ENCODE measurements around the gene RASAL2.
"Not testable (repeated sequence)": the region's sequence is repeated elsewhere in the genome, so short reads cannot be mapped to it uniquely, and the experiment has no call there.

RASAL2 gene

DNA sequence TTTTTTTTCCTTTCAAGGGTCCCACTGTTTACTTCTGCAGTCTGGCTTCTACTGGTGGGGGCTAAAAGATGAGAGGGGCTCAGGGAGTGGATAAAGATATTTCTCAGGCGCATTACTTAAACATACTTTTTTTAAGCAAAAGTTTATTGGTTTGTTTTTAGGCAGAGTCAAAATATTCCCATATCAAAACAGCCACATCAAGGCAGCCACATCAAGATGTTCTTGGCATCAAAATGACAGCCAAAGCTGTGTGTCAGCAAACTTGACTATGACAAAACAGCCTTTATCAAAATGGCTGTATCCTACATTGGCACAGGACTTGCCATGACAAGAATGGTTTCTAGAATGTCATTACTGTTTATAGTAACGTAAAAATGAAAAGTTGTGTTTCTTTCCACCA, 22.1 kb upstream of the RASAL2 start:
- DNase-seq (ENCODE audit: low read depth in 3 of 3) = no peak

DNA sequence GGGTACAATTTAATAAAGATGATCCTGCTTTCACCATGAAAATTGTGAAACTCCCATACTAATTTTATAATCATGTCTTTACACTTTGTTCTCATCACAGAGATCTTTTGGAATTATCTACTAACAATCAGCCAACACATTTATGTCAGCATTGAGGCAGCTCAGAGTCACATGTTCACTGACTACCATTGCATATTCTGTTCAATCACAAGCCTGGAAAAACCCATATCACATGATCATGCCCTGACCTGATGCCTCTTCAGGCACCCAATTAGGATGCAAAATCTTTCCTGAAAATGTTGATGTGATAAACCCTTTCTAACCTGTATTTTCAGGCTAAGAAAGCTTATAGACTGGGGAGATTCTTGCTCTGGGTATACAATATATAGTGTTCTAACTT, 21.6 kb upstream of the RASAL2 start:
- no peak for DNase-seq (ENCODE audit: low read depth in 3 of 3)

DNA sequence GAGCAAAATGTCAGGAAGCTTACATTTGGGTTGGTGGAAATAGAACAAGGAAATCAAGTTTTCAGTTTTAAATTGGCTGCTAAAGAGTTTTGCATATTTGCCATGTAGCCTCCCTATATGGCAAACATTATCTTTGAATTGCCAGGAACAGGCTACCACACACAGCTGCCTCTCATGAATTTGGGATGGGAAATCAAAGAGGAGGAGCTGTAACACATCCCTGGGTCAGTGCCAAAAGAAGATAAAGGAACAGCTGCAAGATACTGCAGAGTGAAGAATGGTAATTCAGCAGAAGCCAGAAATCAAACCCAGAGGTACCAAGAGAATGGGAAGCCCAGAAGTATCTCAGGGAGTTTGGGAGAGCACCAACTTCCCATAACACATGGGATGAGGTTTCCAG, 18.6 kb upstream of the RASAL2 start:
- DNase-seq (ENCODE audit: low read depth in 3 of 3) = no peak

DNA sequence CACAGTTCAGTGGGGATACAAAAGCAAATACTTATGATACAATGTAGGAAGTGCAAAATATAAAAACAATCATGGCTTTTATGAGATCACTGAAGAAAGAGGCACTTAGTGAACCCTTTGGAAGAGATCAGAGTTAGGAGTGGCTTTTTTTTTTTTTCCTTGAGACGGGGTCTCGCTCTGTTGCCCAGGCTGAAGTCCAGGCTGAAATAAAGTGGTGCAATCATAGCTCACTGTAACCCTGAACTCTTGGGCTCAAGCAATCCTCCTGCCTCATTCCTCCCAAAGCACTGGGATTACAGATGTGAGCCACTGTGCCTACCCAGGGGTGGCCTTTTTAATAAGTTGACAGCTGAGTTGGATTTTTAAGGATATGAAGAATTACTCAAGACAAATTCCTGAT, 17.3 kb upstream of the RASAL2 start:
- DNase-seq (ENCODE audit: low read depth in 3 of 3) = no peak

DNA sequence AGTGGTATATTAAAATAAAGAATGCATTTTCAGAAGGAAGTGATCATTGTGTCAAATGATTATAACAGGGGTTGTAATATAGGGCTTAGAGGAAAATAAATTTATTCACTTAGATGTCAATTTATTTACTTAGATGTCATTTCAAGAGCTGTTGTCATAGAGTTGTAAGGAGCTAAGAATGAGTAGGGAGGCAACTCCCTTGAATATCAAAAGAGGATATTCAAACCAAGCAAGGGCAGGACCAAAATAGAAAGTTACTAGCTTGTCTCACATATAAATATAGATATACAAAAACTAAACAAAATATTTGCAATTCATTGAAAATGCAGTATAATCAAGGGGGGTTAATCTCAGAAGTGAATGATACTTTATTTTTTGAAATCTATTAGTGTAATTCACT, 16.0 kb upstream of the RASAL2 start:
- DNase-seq (ENCODE audit: low read depth in 3 of 3) = no peak

DNA sequence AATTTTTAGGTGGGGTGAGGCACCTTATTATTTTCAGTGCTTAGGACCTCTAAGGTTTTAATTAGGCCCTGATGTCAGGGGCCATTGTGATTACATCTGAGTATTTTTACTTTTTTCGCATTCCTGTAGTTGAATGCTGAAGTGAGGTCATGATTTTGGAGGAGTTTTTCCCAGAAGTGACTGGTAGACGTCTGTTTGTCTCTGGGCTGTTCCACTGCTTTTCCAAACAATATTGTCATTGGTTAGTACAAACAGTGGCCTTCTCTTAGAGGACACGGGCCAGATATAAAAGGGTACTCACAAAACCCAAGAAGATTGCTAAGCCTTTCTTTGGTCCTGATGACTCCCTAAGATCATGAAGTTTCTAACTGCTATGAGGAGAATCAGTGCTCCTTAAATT, 7.6 kb upstream of the RASAL2 start:
- DNase-seq (ENCODE audit: low read depth in 3 of 3) = no peak

DNA sequence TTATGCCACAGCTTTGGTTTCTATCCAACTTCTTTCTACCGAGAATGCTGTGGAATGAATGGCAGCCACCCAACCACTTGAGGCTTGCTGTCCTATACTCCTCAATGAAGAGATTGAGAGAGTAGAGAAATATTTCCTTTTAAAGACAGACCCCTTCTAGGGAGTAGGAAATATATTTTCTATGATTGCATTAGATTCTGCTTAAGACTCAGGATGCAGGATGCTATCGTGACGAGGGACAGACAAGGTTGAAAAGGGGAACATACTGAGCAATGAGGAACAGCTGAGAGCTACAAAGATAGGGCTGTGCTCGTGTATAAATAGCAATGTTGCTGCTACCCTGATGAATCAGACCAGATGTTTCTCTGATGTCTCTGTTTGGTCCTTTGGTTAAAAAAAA, 7.1 kb upstream of the RASAL2 start:
- DNase-seq (ENCODE audit: low read depth in 3 of 3) = no peak

DNA sequence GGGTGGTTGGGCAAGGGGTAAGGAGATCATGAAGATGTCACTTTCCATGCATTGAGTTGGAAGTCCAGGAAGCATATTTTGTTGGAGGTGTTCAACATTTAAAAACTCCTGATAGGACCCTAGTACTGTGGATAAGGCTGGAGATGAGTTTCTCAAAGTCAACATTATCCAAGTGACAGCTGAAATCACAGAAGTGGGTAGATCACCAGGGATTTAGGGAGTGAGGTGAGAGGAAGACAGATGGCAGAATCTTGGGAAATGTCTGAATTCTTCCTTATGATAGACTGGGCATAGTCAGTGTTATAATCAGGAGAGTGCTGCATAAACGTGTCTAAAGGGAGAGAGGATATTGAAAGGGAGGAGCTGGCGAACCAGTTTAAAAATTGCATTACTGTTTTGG, 5.3 kb upstream of the RASAL2 start:
- DNase-seq (ENCODE audit: low read depth in 3 of 3) = no peak

DNA sequence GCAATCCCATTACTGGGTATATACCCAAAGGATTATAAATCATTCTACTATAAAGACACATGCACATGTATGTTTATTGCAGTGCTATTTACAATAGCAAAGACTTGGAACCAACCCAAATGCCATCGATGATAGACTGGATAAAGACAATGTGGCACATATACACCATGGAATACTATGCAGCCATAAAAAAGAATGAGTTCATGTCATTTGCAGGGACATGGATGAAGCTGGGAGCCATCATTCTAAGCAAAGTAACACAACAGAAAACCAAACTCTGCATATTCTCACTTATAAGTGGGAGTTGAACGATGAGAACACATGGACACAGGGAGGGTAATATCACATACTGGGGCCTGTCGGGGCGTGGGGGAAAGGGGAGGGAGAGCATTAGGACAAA, 2.5 kb upstream of the RASAL2 start:
- not testable (repeated sequence) for DNase-seq (ENCODE audit: low read depth in 3 of 3)

DNA sequence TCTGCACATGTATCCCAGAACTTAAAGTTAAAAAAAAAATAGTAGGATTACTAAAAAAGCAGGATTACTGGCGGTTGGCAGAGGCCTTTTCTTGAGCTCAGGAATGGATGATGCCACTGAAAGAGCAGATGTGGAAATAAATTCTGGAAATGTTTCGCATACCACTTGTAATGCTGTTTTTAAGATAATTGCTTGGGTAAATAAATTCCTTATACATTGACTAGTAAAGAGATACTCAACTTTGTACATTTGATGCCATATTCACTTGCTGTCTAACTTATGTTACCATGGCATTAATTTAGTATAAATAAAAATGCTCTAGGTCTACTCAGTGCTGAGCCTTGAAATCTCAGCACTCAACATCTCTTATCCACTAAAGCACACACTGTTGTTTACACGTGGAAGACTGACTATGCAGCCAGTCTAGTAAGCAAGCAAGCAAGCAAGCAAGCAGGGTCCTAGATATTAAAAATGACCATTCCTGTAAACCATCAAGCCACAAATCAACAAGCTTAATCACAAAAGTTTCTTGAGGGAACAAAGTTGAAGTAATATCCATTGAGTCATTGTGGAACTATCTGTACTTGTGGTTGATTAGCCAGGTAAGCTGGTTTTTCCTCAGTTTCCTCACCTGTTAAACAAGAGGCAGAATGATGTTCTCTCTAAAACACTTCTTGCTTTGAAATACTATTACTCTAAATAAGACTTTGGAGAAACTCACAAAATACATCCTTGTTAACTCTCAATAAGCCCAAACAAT, 1.7 kb upstream of the RASAL2 start:
- no peak for DNase-seq (ENCODE audit: low read depth in 3 of 3)

DNA sequence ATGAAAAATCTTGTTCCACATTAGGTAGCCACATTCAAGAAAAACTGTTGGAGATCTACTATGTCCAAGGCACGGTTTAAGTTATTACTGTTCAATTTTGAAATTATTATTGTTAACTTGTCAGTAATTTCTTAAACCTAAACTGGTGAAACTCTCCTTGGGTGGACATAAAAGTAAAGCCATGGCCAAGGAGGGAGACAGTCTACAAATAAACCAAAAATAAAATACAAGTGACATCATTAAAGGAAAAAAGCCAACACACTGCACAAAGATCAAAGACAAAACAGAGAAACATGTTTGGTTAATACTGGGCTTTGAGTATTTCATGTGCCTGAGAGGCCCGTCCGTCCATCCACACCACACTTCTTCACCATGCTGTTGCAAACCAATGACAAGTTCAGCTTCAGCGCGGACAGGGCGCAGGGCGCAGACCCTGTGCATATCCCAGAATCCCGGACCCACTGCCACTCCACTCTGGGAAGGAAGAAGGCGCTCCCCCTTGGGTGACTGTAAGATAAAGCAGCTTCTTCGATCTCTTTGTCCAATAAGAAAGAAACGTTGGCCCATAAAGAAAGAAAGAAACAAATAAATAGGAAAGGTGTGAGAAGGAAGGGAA, 918 bp upstream of the RASAL2 start:
- no peak for DNase-seq (ENCODE audit: low read depth in 3 of 3)

DNA sequence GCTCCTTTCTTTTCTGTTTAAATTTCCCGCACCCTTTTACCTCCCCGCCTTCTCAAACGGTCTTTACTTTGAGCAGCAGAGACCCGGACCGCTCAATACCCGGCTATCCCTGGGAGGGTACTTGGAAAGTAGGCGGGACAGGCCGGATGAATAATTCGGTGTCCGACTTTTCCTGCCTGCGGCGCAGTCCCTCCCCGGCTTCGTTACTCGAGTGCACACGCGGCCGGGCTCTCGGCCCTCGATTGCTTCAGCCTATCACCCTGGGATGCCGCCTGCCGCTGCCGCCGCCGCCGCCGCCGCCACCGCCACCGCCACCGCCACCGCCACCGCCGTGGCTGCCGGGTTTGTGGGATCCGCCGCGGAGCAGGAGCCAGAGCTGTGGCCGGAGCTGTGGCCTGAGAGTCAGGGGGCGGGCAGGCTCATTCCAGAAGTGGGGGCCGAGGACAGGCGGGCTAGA, 382 bp upstream of the RASAL2 start:
- peak in 2 of 3 experiments; percentile 1 to 51 for DNase-seq (ENCODE audit: low read depth in 3 of 3)

DNA sequence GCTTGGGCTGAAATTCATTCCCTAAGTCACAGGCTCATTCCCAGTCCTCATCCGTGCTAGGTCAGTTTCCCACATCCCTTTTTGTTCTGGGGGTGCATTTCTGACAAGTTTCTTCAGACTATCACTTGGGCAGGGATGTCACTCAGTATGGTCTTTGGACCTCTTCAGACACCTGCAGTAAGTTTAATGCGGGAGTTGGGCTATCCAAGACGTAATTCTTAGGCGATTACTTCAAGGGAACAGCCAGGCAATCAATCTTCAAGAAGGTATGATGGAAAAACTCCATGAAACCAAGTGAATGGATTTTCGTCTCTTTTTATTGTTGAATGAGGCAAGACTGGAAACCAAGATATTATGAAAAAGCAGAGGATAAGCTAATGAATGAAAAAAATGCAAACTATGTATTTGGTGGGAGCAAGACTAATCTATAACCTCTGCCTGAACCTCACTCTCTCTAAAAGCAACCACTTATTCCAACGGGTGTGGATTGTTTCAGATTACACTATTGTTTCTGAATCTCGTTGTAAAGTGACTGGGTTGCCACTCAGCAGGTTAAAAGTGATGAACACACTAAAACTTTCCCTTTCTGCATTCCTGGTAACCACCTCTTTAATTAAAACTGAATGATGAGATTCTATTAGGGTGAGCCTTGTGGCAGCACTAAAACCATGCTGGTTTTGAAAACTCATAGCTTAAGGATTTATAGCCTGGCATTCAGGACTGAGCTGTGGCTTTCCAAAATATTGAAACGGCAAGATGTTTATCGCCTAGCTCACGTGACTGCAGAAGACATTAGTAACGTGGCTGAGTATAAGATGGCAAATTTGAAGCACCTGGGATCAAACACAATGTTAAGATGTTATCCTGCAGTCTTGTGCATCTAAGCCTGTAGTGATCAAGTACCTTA, 1.1 kb downstream of the RASAL2 start:
- DNase-seq (ENCODE audit: low read depth in 3 of 3) = no peak

DNA sequence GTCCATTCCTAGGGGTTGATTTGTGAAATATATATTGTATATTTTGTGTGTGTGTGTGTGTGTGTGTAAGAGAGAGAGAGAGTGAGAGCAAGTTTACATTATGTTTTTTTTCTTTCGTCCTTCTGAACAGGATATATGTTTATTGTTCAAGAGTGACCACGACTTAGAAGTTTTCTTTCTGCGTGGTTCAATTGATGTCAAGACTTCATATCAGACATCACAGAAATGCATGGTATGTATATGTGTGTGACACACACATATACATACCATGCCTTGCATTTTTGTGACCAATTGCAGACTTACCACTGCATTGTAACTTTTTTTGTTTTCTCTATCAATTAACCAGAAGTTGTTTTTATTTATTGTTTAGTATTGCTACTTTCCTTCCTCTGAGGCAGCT, 2.5 kb downstream of the RASAL2 start:
- DNase-seq (ENCODE audit: low read depth in 3 of 3) = no peak

DNA sequence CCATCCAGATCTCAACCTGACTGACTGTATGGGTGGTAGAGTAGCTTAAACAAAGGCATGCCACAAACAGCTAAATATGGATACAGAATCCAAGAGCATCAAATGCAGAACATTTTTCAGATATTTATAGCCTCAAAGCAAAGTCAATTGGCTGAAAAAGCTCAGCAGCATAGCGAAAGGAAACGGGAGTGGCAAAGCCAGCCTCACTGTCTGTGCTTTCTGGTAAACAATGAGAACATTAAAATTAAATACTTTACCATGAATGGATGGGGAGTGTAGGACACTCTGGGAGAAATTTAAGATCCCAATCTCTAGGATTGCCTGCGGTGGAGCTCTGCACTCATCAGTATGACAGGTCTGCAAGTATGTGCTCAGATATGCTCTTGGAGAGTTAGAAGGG, 4.4 kb downstream of the RASAL2 start:
- DNase-seq (ENCODE audit: low read depth in 3 of 3) = no peak

DNA sequence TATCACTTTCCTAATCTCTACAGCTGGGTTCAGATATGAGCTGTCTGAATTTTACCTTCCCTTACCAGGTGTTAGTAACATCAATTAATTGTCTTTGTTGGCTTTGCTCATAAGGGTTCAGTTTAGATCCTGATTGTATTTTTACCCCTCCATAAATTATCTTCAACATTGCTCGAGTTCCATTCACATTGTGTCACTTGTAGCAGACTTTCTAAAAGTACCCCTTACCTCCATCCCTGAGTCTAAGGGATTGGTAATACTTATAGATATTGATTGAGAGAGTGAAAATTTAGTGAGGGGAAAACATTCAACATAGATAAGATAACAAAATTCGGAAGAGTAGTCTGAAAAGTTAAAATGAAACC, 7.3 kb downstream of the RASAL2 start:
- no peak for DNase-seq (ENCODE audit: low read depth in 3 of 3)

DNA sequence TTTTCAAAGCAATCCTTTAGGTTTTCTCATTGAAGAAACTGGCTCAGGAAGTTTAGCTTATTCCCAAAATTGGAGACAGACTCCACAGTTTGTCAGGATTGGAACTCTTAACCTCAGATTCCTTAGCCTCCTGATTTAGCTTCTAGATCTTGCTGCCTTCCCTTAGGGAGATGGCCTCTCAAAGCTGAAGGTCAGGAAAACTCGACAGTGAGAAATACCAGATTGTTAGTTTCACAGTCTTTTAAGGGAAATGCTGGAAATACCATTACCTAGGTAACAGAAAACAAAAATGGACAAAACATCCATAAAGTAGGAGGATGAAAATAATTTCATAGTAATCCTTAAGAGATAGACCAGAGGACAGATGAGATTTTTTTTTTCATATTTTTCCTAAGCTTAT, 7.8 kb downstream of the RASAL2 start:
- DNase-seq (ENCODE audit: low read depth in 3 of 3) = no peak

DNA sequence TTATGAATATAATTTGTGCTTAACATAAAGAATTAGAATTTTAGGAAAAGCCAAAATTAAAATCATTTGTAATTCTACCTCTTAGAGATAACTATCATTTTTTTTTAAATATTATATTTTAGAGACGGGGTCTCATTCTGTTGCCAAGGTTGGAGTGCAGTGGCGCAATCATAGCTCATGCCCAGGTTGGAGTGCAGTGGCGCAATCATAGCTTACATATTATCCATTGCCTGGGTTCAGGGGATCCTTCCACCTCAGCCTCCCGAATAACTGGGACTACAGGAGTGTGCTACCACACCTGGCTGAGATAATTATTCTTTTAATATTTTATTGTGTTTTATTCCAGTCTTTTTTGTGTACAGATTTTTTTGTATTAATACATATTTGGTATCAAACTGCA, 8.3 kb downstream of the RASAL2 start:
- no peak for DNase-seq (ENCODE audit: low read depth in 3 of 3)

DNA sequence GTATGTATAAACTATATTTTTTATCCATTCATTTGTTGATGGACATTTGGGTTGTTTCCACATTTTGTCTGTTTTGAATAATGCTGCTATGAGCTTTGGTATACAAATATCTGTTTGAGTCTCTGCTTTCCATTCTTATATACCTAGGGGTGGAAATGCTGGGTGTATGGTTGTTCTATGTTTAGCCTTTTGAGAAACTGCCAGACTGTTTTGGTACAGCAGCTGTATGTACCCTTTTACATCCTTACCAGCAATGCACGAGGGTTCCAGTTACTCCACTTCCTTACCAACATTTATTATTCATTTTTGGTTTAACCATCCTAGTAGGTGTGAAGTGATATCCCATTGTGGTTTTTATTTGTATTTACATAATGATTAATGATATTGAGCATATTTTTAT, 13.9 kb downstream of the RASAL2 start:
- DNase-seq (ENCODE audit: low read depth in 3 of 3) = no peak

DNA sequence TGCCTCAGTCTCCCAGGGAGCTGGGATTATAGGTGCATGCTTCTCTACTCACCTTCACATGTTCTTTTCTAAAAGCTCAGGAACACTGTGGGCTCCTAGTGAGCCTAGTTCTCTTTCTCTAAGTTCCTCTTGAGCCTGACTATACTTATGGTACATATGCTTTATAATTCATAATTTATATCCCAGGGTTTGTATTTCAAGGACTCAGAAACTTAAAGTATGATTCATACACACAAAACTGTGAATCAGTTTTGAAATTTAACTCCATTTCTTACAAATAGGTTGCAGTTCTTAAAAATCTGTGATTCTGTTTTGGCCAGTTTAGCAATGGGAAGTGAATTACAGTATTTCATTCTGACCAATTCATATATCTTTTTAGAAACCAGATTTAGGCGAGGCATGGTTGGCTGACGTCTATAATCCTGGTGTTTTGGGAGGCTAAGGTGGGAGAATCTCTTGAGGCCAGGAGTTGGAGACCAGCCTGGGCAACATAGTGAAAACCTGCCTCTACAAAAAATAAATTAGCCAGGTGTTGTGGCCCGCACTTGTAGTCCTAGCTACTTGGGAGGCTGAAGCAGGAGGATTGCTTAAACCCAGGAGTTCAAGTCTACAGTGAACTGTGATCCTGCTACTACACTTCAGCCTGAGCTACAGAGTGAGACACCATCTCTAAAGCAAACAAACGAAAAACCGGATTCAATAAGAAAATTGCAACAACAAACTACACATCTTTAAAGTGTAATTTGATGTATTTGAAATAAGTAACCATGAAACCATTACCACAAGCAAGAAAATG, 15.6 kb downstream of the RASAL2 start:
- no peak for DNase-seq (ENCODE audit: low read depth in 3 of 3)

DNA sequence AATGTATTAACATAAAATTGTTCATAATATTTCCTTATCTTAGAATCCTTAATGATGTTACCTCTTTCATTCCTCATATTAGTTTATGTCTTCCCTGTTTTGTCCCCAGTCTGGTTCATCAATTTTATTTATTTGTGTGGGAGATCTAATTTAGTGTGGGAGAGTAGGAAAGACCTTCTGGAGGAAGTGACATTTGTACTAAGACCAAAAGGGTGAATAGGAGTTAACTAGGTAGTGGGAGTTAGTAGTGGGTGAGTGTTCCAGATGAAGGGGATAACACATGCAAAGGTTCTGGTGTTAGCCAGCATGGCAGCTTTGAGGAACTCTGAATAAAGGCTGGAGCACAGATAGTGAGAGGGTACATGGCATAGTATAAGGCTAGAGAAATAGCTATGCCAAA, 21.4 kb downstream of the RASAL2 start:
- no peak for DNase-seq (ENCODE audit: low read depth in 3 of 3)

DNA sequence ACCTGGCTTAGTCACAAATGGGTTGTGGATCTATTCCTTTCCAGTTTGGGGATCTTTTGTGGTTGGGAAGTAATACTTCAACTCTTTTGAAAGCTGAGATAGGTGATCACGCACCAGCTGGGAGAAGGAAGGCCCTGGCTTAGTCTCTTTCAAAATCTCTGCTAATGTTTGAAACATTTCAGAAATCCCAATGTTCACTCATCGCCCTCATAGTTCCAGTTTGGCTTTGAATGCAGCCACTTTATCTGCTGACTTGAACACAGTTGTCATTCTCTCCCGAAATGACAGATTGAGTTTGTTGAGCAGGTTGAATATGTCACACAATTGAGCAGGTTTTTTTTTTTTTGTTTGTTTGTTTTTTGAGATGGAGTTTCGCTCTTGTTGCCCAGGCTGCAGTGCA, 24.6 kb downstream of the RASAL2 start:
- no peak for DNase-seq (ENCODE audit: low read depth in 3 of 3)

Data from stimulated activated CD4-positive, alpha-beta T cell treated with anti-CD3 and anti-CD28 coated beads, TNF-alpha, amount 100 ng/mL, for 24 hours (primary cell).